ENCODE data around the gene DNAH2.

Gene DNAH2

GRCh38 chr17:7715936-7716886, 1.3 kb upstream of the DNAH2 start:
- Histone ChIP-seq H3K27me3 (peaks cover 98% of the 10 kb centered on the region), H3K36me3 (no peaks in the 10 kb centered on the region), H3K9me3 (no peaks in the 10 kb centered on the region), H3K27ac (no peak overlapping the region), H3K4me1 (ENCODE audit: control insufficient read depth in 1 of 2, insufficient read depth in 1 of 2, low read depth in 1 of 2, low read length in 1 of 2) (peaks cover 2 to 11% of the 10 kb centered on the region in 2 experiments), H3K4me3 (ENCODE audit: low read depth in 1 of 2, low read length in 1 of 2) (no peak overlapping the region)
- no peak for TF ChIP-seq CTCF (IDR thresholded peaks at IDR 0.05)

DNA sequence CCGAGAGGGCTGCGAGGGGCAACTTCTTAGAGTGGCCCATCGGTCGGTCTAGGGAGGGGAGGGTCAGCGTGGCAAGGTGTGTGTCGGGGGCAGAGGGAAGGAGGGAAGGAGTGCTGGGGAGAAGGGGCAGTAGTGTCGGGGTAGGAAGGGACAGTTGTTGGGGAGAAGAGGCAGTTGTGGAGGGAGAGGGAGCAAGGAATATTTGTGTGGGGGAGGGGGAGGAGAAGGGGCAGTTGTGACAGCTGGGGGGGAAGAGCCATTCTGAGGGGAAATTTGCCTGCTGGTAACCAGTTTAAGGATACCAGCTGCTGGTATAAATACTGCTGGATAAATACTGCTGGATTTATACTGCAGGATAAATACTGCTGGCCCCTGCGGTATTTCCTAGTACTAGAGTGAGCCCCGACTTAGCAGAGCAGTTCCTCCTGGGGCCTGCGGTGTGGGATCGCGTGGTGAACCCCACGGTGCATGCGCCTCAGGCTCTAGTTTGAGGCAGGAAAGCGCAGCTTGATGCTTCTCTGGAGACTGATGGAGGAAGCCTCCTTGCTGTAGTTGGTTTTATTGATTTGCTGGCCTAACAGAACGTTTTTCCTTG, 309 bp downstream of the DNAH2 start:
- Histone ChIP-seq H3K27ac (no peak overlapping the region), H3K27me3 (peaks cover 96% of the 10 kb centered on the region), H3K4me3 (ENCODE audit: low read depth in 1 of 2, low read length in 1 of 2) (no peak overlapping the region), H3K4me1 (ENCODE audit: control insufficient read depth in 1 of 2, insufficient read depth in 1 of 2, low read depth in 1 of 2, low read length in 1 of 2) (peaks cover 2 to 11% of the 10 kb centered on the region in 2 experiments), H3K9me3 (no peaks in the 10 kb centered on the region), H3K36me3 (no peaks in the 10 kb centered on the region)
- no peak for TF ChIP-seq CTCF (IDR thresholded peaks at IDR 0.05)

DNA sequence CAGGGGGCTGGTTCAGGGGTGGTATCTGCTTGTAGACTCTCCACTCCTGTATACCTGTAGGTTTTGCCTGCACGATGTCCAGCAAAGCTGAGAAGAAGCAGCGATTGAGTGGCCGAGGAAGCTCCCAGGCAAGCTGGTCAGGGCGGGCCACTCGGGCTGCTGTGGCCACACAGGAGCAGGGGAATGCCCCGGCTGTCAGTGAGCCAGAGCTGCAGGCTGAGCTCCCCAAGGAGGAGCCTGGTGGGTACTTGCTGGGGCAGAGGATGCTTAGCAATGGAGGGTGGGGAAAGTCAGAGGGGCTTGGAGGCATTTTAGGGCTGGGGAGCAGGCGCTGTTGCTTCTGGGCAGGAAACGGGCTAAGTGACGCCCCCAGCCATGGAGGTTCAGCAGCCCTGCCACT, 2.1 kb downstream of the DNAH2 start:
- no peak for TF ChIP-seq CTCF (IDR thresholded peaks at IDR 0.05)
- peaks cover 2 to 11% of the 10 kb centered on the region in 2 experiments for H3K4me1 ChIP-seq (ENCODE audit: control insufficient read depth in 1 of 2, insufficient read depth in 1 of 2, low read depth in 1 of 2, low read length in 1 of 2)
- H3K27me3 ChIP-seq, result peaks cover 90% of the 10 kb centered on the region
- H3K27ac ChIP-seq, result no peak overlapping the region
- no peaks in the 10 kb centered on the region for H3K9me3 ChIP-seq
- no peaks in the 10 kb centered on the region for H3K36me3 ChIP-seq
- no peak overlapping the region for H3K4me3 ChIP-seq (ENCODE audit: low read depth in 1 of 2, low read length in 1 of 2)

GRCh38 chr17:7720125-7720524, 2.6 kb downstream of the DNAH2 start:
- no peak overlapping the region for H3K27ac ChIP-seq
- H3K9me3 ChIP-seq, result no peaks in the 10 kb centered on the region
- H3K36me3 ChIP-seq, result no peaks in the 10 kb centered on the region
- peaks cover 2 to 11% of the 10 kb centered on the region in 2 experiments for H3K4me1 ChIP-seq (ENCODE audit: control insufficient read depth in 1 of 2, insufficient read depth in 1 of 2, low read depth in 1 of 2, low read length in 1 of 2)
- H3K4me3 ChIP-seq (ENCODE audit: low read depth in 1 of 2, low read length in 1 of 2), result no peak overlapping the region
- peaks cover 85% of the 10 kb centered on the region for H3K27me3 ChIP-seq
- no peak for TF ChIP-seq CTCF (IDR thresholded peaks at IDR 0.05)

GRCh38 chr17:7721612-7722011, 4.1 kb downstream of the DNAH2 start:
- H3K27me3 ChIP-seq, result peaks cover 71% of the 10 kb centered on the region
- no peaks in the 10 kb centered on the region for H3K9me3 ChIP-seq
- H3K4me3 ChIP-seq (ENCODE audit: low read depth in 1 of 2, low read length in 1 of 2), result no peak overlapping the region
- H3K36me3 ChIP-seq, result no peaks in the 10 kb centered on the region
- H3K27ac ChIP-seq, result no peak overlapping the region
- TF ChIP-seq CTCF (IDR thresholded peaks at IDR 0.05), result no peak
- peaks cover 2 to 11% of the 10 kb centered on the region in 2 experiments for H3K4me1 ChIP-seq (ENCODE audit: control insufficient read depth in 1 of 2, insufficient read depth in 1 of 2, low read depth in 1 of 2, low read length in 1 of 2)

Measured in neutrophil (primary cell).